ENCODE results near the gene RNU1-3.

GRCh38 chr1:16617778-16618580, 48.8 kb downstream of the RNU1-3 start:
- TF ChIP-seq, protein P1, sequence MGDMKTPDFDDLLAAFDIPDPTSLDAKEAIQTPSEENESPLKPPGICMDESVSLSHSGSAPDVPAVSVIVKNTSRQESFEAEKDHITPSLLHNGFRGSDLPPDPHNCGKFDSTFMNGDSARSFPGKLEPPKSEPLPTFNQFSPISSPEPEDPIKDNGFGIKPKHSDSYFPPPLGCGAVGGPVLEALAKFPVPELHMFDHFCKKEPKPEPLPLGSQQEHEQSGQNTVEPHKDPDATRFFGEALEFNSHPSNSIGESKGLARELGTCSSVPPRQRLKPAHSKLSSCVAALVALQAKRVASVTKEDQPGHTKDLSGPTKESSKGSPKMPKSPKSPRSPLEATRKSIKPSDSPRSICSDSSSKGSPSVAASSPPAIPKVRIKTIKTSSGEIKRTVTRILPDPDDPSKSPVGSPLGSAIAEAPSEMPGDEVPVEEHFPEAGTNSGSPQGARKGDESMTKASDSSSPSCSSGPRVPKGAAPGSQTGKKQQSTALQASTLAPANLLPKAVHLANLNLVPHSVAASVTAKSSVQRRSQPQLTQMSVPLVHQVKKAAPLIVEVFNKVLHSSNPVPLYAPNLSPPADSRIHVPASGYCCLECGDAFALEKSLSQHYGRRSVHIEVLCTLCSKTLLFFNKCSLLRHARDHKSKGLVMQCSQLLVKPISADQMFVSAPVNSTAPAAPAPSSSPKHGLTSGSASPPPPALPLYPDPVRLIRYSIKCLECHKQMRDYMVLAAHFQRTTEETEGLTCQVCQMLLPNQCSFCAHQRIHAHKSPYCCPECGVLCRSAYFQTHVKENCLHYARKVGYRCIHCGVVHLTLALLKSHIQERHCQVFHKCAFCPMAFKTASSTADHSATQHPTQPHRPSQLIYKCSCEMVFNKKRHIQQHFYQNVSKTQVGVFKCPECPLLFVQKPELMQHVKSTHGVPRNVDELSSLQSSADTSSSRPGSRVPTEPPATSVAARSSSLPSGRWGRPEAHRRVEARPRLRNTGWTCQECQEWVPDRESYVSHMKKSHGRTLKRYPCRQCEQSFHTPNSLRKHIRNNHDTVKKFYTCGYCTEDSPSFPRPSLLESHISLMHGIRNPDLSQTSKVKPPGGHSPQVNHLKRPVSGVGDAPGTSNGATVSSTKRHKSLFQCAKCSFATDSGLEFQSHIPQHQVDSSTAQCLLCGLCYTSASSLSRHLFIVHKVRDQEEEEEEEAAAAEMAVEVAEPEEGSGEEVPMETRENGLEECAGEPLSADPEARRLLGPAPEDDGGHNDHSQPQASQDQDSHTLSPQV (IDR thresholded peaks at IDR 0.05): no peak
- TF ChIP-seq, protein P2, sequence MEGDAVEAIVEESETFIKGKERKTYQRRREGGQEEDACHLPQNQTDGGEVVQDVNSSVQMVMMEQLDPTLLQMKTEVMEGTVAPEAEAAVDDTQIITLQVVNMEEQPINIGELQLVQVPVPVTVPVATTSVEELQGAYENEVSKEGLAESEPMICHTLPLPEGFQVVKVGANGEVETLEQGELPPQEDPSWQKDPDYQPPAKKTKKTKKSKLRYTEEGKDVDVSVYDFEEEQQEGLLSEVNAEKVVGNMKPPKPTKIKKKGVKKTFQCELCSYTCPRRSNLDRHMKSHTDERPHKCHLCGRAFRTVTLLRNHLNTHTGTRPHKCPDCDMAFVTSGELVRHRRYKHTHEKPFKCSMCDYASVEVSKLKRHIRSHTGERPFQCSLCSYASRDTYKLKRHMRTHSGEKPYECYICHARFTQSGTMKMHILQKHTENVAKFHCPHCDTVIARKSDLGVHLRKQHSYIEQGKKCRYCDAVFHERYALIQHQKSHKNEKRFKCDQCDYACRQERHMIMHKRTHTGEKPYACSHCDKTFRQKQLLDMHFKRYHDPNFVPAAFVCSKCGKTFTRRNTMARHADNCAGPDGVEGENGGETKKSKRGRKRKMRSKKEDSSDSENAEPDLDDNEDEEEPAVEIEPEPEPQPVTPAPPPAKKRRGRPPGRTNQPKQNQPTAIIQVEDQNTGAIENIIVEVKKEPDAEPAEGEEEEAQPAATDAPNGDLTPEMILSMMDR (IDR thresholded peaks at IDR 0.05 in 2 of 3, conservative IDR thresholded peaks at IDR 0.05 in 1 of 3; ENCODE audit: insufficient read depth in 2 of 3, low read depth in 1 of 3, low read length in 3 of 3): no peak
- TF ChIP-seq HOMEZ (CRISPR knock-in tag; IDR thresholded peaks at IDR 0.05) (no peak), NFATC3 (IDR thresholded peaks at IDR 0.05) (no peak), POLR2A (conservative IDR thresholded peaks at IDR 0.05) (no peak), CHCHD3 (CRISPR knock-in tag; IDR thresholded peaks at IDR 0.05) (no peak), MLLT1 (IDR thresholded peaks at IDR 0.05) (no peak), ZBTB8A (IDR thresholded peaks at IDR 0.05; ENCODE audit: partially characterized antibody) (no peak), ZNF766 (CRISPR knock-in tag; conservative IDR thresholded peaks at IDR 0.05) (no peak), SRF (CRISPR knock-in tag; IDR thresholded peaks at IDR 0.05) (no peak), MYC (IDR thresholded peaks at IDR 0.05; ENCODE audit: low read depth, low read length) (no peak), MYC (CRISPR knock-in tag; IDR thresholded peaks at IDR 0.05; ENCODE audit: borderline replicate concordance, low read depth) (no peak)
